GM12872 (cell line): Measurements from ENCODE around the gene NEU1.

Experiments used
- TF ChIP-seq, protein P1 (sequence below): IDR thresholded peaks from 3 replicates; pipeline ENCODE4 v1.5.1; 2011; ENCODE audit warnings: low read depth, mild to moderate bottlenecking, low read length, moderate library complexity; ENCODE audit not compliant: insufficient read depth

Gene NEU1

DNA sequence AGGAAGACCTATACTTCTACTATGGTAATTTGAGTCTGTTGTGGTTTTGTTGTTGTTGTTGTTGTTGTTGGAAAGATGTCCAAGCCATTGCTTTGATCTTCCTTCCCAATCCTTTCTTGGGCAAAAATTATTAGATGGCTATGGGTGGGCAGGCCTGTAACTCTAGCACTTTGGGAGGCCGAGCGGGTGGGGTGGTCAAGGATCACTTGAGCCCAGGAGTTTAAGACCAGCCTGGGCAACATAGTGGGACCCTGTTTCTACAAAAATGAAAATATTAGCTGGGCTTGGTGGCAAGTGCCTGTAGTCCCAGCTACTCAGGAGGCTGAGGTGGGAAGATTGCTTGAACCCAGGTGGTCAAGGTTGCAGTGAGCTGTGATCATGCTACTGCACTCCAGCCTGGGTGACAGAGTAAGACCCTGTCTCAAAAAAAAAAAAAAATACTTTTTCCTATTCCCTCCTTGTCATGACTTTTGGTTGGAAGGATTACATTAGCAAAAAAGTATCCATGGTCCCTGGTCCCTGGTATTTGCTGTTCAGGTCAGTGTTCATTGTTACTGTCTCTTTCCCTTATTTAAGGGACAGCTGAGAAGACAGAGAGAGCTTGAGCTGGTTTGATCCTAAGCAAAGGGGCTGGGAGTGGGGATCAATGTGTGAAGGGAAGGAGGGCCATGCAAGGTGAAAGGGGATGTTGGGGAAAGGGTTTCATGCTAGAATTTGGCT is 11.7 kb downstream of the NEU1 start:
- TF ChIP-seq, protein P1, sequence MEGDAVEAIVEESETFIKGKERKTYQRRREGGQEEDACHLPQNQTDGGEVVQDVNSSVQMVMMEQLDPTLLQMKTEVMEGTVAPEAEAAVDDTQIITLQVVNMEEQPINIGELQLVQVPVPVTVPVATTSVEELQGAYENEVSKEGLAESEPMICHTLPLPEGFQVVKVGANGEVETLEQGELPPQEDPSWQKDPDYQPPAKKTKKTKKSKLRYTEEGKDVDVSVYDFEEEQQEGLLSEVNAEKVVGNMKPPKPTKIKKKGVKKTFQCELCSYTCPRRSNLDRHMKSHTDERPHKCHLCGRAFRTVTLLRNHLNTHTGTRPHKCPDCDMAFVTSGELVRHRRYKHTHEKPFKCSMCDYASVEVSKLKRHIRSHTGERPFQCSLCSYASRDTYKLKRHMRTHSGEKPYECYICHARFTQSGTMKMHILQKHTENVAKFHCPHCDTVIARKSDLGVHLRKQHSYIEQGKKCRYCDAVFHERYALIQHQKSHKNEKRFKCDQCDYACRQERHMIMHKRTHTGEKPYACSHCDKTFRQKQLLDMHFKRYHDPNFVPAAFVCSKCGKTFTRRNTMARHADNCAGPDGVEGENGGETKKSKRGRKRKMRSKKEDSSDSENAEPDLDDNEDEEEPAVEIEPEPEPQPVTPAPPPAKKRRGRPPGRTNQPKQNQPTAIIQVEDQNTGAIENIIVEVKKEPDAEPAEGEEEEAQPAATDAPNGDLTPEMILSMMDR: no peak

DNA sequence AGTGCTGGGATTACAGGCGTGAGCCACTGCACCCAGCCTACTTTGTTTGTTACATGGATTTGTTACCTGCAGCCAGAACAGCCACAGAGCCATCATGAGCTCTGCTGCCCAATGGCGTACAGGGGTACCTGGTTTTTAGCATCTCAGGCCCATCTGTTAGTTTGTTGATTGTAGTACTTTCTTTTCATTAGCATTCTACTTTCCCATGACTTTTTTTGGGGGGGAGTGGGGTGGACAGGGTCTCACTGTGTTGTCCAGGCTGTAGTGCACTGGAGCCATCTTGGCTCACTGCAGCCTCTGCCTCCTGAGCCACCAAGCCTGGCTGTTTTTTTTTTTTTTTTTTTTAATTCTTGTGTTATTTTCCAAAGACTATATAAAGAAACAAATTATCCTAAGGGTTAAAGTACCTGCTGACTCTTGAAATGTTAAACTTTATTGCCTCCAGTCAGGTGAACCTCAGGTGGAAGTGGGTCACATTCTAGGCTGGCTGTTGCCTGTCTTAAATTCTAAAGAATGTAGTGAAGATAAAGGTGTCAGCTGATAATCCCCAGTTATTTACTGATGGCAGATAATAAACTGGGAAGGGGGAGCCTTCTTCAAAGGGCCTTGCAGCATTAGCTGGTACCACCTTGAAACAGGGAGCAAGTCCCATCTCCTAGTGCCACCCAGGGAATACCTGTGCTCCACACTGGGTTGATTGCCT is 15.2 kb downstream of the NEU1 start:
- TF ChIP-seq, protein P1: no peak

DNA sequence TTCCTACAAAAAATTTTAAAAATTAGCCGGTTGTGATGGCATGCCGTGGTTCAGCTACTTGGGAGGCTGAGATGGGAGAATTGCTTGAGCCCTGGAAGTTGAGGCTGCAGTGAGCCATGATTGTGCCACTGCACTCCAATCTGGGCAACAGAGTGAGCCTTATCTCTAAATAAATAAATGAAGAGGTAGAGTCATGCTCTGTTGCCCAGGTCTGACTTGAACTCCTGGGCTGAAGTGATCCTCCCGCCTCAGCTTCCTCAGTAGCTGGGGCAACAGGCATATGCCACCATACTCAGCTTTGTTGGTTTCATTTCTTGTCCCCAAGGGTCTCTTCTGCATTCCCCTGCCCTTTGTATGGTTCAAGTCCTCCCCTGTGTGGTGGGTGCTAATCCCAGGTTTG is 18.1 kb downstream of the NEU1 start:
- TF ChIP-seq, protein P1: no peak

DNA sequence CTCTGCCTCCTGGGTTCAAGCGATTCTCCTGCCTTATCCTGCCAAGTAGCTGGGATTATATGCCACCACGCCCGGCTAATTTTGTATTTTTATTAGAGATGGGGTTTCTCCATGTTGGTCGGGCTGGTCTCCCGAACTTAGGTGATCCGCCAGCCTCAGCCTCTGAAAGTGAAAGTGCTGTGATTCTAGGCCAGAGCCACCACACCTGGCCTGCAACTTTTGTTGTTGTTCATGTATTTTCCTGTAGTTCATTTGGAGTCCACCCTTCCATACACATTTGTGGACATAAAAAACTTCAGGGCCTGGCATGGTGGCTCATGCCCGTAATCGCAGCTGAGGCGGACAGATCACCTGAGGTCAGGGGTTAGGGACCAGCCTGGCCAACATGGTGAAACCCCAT is 20.6 kb downstream of the NEU1 start:
- TF ChIP-seq, protein P1: no peak

DNA sequence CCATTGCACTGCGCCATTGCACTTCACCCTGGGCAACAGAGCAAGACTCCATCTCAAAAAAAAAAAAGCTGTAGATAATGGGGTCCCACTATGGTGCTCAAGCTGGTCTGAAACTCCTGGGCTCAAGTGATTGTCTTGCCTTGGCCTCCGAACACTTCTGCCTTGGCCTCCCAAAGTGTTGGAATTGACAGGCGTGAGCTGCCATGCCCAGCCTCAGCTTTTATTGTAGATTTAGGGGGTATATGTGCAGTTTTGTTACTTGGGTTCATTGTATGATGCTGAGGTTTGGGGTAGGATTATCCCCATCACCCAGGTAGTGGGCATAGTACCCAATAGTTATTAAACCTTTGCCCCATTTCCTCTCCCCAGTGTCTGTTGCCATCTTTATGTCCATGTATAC is 23.7 kb downstream of the NEU1 start:
- TF ChIP-seq, protein P1: no peak

DNA sequence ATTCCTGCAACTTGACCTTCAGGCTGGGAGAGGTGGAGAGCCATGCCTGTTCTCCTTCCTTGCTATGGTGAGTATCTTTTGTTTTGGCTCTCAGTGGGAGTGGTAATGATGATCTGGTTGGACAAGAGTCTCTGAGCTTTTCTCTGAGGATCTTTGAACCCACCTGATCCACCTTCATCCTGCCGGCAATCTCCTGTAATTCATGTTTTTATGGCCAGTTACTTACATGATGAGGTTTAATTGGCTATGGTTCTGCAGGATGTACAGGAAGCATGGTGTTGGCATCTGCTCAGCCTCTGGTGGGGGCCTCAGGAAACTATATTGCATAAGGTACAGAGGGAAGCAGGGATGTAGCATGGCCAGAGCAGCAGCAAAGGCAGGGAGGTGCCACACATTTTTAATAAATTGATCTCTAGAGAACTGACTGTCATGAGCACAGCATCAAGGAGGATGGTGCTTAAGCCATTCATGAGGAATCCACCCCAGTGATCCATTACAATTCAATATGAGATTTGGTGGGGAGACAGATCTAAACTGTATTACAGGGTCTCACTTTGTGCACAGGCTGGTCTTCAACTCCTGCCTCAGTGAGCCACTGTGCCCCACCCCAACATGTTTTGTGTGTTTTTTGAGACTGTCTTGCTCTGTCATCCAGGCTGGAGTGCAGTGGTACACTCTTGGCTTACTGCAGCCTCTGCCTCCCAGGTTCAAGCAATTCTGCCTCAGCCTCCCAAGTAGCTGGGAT is 25.1 kb downstream of the NEU1 start:
- TF ChIP-seq, protein P1: no peak
